ENCODE results near the gene KHK.
A peak's percentile ranks its signal among the peaks of the same experiment; 100 is the strongest.

Gene KHK

GRCh38 chr2:27082773-27083409 lies 3.7 kb upstream of the KHK start:
- DNase-seq, result no peak

- no peak for DNase-seq
Measured at GRCh38 chr2:27083410-27084296, 2.9 kb upstream of the KHK start.

GRCh38 chr2:27084297-27085061 lies 2.1 kb upstream of the KHK start:
- DNase-seq, result no peak

GRCh38 chr2:27085062-27085672 lies 1.4 kb upstream of the KHK start:
- no peak for DNase-seq

- peak; percentile 35 for DNase-seq
Measured at GRCh38 chr2:27085673-27086089, 891 bp upstream of the KHK start.

- peak; percentile 98 for DNase-seq
Measured at GRCh38 chr2:27086090-27086723, 365 bp upstream of the KHK start.

GRCh38 chr2:27087823-27088410 lies 1.3 kb downstream of the KHK start:
- DNase-seq, result no peak

- no peak for DNase-seq
Measured at GRCh38 chr2:27088634-27089033, 2.1 kb downstream of the KHK start.

GRCh38 chr2:27089111-27089954 lies 2.8 kb downstream of the KHK start:
- no peak for DNase-seq

- DNase-seq, result no peak
Measured at GRCh38 chr2:27091746-27092695, 5.4 kb downstream of the KHK start.

- no peak for DNase-seq
Measured at GRCh38 chr2:27092696-27093429, 6.3 kb downstream of the KHK start.

- DNase-seq, result no peak
Measured at GRCh38 chr2:27093430-27094352, 7.1 kb downstream of the KHK start.

- DNase-seq, result no peak
Measured at GRCh38 chr2:27094353-27094984, 7.9 kb downstream of the KHK start.

- no peak for DNase-seq
Measured at GRCh38 chr2:27095427-27095744, 8.8 kb downstream of the KHK start.

- peak; percentile 61 for DNase-seq
Measured at GRCh38 chr2:27095745-27096651, 9.4 kb downstream of the KHK start.

GRCh38 chr2:27096748-27097297 lies 10.3 kb downstream of the KHK start:
- DNase-seq, result no peak
